Iris pigment epithelial cell (primary cell): ENCODE data around the gene FAS.
A peak's percentile ranks its signal among the peaks of the same experiment; 100 is the strongest.
"Not testable (repeated sequence)": the region's sequence is repeated elsewhere in the genome, so short reads cannot be mapped to it uniquely, and the experiment has no call there.

Experiments used
- DNase-seq: peaks from one replicate; pipeline ENCODE4 v3.0.0-alpha.2; 2011; ENCODE audit warnings: low read depth

FAS gene

DNA sequence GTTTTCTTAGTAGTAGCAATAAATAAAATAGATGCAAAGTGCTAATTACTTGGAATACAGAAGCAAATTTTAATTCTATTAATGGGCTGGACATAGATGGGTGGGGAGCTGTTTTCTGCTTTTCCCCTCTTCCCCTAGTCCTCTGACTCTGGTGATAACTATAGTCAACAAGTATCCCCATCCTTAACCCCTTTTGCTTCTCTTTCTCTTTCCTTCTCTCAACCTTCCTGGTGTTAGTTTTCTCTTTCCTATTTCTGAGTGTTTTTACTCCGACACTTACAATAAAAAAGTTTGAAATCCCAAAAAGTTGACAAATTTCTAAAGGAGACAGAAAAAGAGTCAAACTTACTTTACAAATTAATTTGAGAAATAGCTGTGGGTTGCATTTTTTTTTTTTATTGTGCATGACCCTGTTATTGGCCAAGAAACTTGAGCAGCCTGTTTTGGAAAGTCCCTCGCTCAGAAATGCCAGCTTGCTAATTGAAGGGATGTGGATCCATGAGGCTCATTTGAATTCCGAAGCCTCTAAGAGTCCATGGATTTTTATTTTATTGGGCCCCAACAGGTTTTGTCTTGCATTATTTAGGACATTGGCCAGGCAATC, 2.4 kb downstream of the FAS start:
- DNase-seq = peak; percentile 51

DNA sequence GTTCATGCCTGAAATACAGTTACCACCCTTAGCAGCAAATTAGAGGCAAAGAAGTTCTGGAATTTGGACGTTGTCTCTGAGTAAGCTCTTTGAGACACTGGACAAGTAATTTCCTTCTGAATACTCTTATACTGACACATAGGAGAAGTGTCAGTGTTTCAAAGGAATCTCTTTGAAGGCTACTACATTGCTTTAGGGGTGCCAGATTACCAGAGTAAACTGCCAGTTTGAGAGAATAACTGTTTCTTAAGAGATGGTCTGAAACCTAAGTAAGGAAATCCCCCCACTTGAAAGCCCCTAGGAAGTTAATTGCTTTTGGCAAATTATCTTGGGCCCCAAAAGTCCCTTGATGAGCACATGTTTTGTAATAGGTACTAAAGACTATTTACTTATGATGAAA, 3.4 kb downstream of the FAS start:
- DNase-seq = peak; percentile 44

DNA sequence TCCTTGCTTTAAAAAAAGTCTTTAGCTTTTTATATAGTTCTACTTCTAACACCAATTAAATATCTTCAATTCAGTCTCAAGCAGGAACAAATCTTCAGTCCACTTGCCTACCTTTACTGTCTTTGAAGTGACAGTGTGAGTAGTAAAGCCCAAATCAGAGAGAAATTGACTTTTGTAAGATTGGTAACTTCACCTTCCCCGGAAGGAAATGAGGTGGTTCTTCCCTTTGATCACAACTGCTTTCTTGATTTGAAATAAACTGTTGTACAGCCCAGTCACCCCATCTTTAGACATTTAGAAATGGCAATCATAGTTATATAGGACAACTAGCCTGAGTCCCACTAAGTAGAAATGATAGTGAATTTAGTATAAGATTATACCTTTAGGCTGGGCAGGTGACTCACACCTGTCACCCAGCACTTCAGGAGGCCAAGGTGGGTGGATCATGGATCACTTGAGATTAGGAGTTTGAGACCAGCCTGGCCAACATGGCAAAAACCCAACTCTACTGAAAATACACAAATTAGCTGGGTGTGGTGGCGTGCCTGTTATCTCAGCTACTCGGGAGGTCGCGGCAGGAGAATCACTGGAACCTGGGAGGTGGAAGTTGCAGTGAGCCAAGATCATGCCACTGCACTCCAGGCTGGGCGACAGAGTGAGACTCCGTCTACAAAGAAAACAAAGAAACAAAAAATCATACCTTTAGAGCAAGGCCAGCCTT, 4.7 kb downstream of the FAS start:
- no peak for DNase-seq

DNA sequence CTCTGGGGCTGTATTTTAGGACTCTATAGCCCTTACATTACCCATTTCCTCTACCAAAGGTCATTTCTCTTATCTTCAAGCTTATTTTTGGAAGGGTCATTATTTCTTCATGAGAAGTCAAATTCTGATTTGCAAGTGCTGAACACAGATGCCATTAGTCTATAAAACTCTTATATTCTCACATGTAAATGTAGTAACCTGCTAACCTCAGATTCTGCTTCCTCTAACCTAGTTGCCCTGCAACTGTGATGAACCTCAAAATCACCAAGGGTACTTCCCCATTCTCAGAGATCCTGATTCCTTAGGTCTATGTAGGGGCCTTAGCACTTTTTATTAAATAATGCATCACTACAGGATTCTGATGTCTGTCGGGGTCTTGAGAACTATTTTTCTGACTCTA, 6.3 kb downstream of the FAS start:
- no peak for DNase-seq

DNA sequence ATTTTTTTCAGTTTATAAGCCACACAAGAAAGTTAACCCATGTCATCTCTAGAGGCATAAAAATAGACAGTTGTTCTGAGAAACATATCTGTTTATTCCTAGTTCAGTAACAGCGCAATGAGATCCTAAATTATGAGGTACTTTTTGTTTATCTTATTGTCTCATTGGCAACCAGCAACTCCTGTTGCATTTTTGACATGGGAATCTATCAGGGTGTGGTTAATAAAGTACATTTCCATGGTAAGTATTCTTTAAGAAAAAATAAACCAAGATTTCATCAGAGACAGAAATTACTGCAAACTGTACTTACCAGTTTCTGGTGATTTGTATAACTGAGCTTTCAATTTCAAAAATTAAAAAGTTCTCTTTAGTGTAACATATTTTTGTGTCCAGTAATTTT, 9.0 kb downstream of the FAS start:
- no peak for DNase-seq

DNA sequence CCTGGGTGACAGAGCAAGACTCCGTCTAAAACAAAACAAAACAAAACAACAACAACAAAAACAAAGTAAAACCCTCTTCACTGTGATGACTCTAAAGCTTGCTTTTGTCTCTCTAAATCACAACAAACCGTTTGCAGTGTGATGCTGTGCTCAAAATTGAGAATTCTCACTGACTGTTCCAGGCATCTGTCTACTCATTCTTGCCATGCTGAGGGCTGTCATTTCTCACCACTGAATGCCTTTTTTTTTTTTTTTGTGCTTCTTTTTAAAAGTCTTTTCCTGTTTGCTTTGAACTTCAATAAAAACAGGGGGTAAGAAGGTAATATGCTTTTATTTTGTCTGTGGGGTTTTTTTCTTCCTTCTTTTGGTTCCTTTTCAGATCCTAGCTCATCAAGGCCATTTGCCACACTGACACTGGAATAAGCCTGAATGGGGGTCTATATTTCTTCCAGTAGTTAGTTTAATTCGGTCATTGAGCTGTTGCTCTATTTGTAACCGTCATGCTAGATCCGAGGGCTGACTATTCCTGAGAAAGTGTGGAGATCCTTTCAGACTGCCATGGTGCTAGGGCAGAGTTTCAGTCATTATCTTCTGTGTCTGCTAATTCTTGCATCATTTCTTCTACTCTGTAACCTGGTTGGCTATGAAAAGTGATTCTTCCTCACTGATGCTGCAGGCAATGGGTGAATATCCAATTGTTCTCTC, 10.6 kb downstream of the FAS start:
- DNase-seq = peak; percentile 12

DNA sequence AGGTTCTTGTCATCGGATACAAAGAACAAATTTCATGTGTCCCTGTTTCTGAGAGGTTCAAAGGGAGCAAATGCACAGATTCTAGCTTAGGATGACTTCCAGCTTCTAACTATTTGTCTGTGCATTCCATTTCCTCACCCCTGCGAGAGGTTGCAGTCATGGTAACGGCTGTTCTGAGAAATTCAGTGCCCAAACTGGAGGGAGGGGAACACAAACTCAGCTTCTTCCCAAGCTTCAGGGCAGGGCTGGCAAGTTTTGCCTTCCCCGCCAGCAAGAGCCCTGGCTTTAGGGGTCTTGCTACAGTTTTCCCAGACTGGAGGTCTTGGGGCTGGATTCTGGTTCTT, 11.1 kb downstream of the FAS start:
- peak; percentile 31 for DNase-seq

DNA sequence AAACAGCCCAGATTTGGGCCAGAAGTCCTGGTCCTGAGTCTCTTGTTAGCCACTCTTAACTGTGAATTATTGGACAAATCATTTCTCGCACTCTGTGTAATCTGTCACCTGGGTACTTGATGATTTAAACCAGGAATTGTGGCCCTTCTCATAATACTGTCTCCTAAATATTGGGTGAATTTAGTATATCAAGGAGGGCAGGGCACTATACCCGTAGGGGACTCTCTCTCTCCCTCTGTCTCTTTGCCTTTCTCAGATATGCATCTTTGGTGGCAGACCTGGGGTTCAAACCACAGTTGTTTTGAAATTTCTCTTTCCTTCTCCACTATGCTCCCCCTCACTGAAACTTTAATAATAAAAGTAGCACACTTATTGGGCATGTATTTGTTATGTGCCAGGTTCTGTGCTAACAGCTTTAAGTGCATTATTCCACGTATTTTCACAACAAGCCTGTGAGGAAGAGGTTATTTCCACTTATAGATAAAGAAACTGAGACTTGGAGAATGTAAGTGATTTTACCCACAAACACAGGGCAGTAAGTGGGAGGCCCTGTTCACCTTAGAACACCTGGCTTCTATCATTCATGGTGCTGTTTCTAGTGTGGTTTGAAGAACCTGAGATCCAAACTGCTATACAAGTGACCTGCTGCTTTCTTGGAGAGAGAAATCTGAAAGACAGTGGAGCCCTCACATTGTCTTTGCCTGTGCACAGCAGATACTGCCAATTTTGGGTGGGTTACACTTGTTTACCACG, 11.8 kb downstream of the FAS start:
- no peak for DNase-seq

DNA sequence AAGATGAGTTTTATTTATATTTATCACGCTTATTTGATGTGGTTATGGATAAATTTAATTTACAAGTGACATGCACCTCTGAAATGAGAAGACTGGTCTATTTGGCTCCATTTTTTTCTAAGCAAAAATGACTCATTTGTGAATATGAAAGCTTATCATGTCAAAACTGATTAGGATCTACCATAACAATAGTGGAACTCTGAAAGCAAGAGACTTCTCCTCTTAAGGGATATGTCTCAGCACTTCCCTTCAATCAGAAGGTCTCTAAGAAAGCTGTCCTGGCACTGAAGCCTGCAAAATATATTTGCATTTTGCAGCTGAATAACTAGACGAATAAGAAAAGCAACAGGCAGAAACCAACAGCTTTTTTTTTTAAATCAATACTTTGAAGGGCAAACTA, 12.7 kb downstream of the FAS start:
- DNase-seq = peak; percentile 37

DNA sequence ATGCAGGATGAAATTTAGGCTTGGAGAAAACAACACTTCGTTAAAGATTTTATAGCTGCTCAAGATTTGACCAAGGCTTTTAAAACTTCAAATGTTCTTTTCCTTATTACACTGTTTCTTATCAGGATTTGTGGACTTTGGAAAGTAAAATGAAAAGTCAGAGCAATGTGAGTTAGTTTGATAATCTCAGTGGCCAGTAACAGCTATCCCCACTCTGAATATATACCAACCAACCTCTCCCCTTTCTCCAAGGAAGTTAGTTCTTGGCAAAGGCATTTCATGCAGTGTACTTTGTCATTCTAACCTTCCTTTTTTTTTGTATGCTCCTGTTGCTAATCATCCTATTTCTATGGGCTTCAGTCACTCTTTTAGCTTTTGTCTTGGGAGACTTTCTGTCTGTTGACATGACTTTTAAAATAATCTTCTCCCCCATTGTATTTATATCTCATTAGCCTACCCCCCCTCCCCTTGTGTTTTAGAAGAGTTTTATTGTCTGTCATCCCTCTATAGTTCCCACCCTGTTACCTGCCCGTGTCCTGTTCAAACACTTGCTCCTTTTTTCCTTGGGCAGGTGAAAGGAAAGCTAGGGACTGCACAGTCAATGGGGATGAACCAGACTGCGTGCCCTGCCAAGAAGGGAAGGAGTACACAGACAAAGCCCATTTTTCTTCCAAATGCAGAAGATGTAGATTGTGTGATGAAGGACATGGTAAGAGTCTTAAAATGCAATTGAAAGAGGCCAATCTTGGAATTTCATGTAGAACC, 16.7 kb downstream of the FAS start:
- no peak for DNase-seq

DNA sequence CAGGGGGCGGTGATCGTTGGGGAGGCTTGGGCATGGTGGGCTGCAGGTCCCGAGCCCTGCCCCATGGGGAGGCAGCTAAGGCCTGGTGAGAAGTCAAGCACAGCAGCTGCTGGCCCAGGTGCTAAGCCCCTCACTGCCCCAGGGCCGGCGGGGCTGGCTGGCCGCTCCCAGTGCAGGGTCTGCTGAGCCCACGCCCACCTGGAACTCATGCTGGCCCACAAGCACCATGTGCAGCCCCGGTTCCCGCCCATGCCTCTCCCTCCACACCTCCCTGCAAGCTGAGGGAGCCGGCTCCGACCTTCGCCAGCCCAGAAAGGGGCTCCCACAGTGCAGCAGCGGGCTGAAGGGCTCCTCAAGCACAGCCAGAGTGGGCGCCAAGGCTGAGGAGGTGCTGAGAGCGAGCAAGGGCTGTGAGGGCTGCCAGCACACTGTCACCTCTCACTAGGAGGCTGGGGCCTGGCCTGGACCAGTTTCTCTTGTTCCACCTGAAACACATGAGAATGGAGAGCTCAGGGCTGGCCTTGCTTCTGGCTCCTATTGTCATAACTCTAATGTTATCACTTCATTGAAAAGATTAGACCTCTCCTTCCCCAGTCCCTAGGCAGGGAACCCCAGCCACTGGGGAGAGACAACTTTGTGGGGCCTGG, 28.2 kb downstream of the FAS start:
- not testable (repeated sequence) for DNase-seq

DNA sequence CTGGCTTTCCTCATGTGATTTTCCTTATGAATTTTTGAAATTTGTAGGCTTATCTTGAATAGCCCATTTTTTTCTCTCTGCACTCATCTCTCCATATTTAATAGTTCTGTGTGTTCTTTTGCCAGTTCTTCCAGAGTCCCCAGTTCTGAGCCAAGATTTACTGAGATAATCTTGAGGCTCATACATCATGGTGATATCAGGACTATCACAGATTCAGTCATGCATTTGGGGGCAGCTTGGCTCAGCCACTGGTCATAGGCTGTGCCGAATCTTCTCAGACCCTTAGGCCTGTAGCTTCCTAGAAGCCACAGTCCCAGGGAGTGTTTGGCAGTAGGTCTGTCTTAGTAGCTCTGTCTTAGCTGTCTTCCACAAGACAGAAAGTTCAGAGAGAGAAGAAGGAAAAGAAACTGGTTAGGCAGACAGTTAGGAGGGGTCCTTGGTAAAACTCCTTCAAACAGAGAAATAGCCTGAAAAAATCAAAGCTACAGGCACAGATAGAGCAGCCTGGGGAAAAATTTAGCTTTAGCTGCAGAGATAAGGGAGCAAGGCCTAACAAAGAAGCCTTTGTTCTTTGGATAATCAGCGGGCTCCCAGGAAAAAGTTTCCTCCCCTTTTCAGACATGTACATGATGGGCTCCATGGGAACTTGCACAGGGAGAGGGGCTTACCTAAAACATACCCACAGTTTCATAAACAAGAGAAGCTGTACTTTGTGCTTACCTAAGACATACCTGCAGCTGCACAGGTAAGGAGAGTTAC, 29.1 kb downstream of the FAS start:
- DNase-seq = no peak

DNA sequence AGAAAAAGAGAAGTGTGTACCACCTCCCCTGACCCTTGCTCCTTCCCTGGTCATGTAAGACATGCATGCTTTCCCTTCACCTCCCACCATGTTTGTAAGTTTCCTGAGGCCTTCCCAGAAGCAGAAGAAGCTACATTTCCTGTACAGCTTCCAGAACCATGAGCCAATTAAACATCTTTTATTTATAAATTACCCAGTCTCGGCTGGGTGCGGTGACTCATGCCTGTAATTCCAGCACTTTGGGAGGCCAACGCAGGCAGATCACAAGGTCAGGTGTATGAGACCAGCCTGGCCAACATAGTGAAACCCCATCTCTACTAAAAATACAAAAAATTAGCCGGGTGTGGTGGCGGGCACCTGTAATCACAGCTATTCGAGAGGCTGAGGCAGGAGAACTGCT, 30.9 kb downstream of the FAS start:
- DNase-seq = peak; percentile 41

DNA sequence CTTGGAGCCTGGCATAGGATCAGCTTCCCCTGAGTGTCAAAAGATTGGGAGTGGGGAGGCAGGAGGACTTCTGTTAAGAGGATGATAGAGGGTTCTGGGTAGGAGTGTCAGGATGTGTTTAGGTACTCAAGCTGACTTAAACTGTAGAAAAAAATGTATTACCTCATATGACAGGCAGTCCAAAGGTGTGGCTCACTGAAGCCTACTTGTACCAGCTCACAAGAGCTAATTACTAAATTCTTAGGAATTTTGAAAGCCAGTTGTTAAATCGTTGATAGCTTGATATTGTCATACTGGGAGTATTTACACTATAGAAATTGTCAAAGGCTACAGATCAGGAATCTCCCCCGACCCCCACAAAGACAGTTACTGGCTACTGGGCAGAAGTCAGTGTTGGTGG, 32.1 kb downstream of the FAS start:
- DNase-seq = no peak

DNA sequence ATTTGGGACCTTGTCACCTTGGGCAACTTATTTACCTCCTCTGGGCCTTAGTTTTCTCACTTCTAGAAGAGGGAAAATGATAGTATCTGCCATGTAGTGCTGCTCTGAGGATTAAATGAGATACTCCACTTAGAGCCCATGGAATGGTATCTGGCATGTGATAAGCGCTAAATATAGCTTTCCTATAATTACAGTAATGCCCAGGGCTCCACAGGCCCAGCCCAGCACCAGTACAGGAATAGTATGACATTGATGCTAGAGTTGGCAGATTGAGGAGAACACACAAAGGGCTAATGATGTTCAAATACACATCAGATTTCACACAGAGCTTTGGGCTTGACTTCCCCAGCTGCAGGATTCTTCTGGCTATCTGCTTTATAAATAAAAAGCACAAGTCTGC, 34.9 kb downstream of the FAS start:
- DNase-seq = no peak

DNA sequence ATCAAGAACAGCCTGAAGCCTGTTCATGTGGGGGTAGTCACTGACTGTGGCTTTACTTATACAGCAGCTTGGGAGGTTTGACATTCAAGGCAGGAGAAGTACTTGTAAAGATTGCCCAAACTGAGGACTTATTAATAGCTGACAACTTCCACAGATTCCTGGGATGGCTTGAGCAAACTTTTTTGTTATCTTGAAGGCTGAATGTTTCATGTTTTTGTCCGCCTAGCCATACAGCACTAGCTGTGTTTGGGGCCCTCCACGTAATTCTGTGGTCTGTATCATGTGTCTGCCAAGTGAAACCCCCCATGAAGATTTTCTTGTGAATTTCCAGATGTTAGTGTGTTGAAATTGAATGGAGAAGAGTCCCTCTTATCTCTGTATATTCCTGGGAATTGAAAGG, 38.6 kb downstream of the FAS start:
- DNase-seq = no peak

DNA sequence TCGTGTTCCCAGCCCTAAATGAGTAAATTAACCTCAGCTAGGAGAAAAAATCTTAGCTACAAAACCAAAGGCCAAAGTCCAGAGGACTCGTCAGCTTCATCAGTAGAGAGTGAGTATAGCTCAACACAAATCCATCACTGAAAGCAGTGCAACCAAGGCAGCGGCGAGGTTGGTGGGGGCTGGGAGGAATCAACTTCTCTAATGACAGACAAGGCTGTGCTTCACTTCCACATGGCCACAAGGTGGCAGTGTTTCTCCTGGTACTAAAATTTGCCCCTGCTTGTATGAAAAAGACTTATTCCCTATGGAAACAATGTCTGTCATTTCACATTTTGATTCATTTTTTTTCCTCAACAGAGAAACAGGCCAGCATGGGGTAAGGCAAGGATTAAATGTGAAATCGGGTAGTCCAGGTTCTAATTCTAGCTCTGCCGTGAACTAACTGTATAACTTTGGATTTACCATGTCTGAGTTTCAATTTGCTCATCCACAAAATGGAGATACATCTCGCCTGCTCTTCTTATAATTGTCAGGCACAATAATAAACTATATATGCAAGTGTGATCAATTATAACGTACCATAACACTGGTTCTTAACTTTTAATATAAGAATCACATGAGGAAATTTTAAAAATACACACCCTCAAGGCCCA, 39.3 kb downstream of the FAS start:
- peak; percentile 78 for DNase-seq

DNA sequence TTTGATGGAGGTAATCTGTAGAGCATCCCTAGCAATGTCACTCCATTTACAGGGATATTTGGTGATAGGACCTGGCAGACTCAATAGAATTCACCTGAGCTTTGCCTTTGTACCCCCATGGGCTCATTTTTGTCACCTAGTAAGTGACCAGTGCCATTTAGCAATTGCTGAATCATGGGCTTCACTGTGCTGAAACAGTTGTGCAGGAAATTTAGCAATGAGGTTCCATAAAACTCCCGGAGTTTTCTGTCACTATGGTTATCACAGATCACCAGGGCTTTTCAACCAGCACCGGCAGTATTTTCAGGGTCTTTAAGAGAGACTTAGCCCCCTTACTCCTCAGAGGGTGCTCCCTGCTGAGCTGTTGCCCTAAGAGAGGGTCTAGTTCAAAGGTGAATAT, 40.2 kb downstream of the FAS start:
- DNase-seq = no peak

DNA sequence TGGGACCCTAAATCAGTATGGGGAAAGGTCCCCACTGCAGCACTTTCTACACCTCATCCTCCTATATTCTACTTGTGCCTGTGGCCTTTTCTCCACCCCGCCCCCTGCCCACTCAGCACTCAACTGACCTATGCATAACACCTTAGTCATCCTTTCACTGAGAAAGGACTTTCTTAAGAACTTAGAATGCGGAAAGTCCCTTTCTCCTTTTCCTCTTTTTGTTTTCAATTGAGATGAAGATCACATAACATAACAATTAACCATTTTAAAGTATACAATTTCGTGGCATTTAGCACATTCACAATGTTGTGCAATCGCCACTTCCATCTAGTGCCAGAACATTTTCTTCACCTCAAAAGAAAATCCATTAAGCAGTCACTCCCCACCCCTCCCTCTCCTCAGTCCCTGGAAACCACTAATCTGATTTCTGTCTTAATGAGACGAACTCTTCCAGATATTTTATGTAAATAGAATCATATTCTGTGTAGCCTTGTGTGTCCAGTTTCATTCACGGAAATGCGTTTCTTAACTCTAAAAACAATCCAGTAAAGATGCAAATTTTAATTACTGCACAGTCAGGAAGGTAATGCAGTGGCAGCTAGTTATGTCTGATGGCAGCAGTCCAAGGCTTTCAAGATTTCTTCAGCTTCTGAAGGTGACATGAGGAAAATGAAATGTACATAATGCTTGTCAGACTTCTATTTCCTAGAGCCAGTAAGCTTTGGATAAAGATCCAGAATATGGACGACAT, 41.7 kb downstream of the FAS start:
- peak; percentile 90 for DNase-seq

DNA sequence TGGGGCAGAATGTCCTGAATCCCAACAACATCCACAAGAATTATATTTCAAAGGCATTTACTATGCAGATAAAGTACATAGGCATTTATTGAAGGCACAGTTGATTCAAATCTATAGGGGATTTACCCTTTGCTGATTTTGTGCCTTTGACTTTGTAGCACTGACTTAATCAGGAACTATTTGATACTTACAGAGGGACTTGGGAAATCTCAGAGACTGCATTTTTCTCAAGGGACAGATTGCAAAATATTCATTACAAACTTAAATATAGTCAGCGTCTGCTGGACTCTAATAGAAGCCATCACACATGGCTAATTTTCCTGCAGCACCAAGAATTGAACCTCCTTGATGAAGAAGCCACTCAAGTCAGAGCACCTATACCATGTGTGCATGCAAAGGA, 44.9 kb downstream of the FAS start:
- DNase-seq = no peak
